ENCODE results near the gene ZNF653. TPM values are rescaled to one million over a fixed set of nuclear protein-coding genes. Genes with fewer than 3 reads are reported as not detected.
A peak's percentile ranks its signal among the peaks of the same experiment; 100 is the strongest.

Gene ZNF653
- total RNA-seq, 1 donor from 2014 or later, result 4.8 TPM

DNA sequence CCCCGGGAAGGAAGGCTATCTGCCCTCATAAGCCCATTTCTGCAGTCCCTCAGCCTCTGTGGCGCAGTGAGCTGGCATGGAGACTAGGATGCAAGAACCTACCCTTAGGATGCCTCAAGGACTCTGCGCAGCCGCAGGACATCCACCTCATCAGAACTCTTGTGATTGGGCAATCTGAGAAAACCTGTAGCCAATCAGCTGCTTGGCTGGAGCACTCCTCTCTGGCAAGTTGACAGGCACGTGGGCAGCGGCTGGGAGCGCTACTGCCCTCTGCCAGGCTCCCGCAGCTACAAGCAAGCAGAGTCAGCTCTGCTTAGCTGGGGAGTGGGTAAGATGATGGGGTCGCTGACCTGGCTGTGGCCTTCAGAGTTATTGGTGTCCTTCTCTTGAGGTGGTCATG is 24.8 kb upstream of the ZNF653 start:
- intact Hi-C loops (cut with DNase I), result no loop called here
- DNase-seq (ENCODE audit: missing footprints) (peak; percentile 76), ATAC-seq (peak; percentile 27)

DNA sequence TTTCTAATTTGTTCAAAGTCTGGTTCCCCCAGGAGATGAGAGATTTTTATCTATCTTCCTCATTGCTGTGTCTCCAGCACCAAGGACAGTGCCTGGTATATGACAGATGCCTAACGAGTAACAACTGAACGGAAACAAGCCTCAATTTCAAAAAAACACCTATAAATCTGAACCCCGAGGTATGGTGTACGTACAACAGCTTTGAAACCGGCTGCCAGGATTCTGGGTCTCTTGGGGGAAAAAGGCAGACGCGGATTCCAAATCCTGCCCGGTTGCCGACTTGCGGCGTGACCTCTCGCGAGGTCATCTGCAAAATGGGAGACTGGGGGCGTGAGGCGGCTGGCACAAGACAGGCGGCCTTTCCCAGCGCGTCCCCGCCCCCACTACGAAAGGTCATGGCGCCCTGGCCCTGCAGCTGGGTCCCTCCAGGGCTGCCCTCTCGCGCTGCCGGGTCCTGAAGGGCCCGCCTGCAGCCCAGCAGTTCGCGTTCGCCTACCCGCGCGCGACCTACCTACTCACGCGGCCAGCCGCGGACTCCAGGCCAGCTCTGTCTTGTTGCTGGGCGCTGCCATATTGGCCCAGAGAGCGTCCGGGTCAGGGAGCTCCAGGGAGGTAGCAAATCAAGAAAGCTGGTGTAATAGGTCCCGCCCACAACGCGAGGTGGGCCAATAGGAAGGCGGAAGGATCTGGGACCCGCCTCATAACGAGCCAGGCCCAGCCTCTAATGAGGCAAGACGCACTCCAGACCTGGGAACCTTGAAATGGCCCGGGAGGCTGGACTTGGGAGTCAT is 23.1 kb upstream of the ZNF653 start, which contains the start of gene ECSIT:
Gene ECSIT (minus strand): TSS at position 584 of the 791 bp plus-strand sequence. CDS start 9,964 bp downstream, outside the sequence.
- intact Hi-C loops (cut with DNase I), result loop anchor here (1.0 kb wide), 1 partner anchor 23 kb away; the partner anchor contains the start of gene ZNF653
- ATAC-seq (peak; percentile 100), DNase-seq (ENCODE audit: missing footprints) (peak; percentile 98)

DNA sequence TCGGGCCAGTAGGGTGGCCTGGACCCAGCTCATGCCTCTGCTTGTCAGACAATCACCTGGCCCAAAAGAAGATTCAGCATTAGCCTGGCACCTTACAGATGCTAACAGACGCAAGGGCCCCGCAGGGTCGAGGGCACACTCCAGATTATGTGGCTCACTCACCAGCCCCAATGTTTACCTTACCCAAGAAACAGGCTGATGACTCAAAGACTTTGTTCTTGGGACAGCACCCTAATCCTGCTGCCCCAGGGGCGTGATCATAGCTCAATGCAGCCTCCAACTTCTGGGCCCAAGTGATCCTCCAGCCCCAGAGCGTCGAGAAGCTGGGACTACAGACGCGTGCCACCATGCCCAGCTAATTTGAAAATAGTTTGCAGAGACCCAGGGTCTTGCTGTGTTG is 13.5 kb upstream of the ZNF653 start:
- DNase-seq (ENCODE audit: missing footprints), result no peak

DNA sequence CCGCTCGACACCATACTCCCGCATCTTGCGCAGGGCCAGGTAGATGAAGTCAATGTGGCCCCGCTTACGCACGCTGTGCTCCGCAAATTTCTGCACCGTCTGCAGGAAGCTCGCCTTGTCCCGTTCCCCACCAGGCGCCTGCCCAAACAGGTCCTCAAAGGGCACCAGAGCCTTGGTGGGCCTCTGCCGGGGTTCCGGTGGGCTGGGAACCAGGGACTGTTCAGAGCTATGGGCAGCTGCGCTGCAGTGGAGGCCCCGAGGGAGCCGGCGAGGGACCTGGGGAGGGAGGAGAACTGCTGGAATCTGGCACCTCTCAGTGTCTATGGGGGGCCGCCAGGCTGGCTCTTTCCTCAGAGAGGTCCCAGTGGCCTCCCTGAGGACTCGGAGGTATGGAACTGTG is 8.3 kb upstream of the ZNF653 start:
- no peak for DNase-seq (ENCODE audit: missing footprints)
- intact Hi-C loops (cut with DNase I), result no loop called here
- ATAC-seq, result no peak

More for the DNA sequence above, 13.5 kb upstream of the ZNF653 start:
- ATAC-seq, result no peak
- intact Hi-C loops (cut with DNase I), result no loop called here

DNA sequence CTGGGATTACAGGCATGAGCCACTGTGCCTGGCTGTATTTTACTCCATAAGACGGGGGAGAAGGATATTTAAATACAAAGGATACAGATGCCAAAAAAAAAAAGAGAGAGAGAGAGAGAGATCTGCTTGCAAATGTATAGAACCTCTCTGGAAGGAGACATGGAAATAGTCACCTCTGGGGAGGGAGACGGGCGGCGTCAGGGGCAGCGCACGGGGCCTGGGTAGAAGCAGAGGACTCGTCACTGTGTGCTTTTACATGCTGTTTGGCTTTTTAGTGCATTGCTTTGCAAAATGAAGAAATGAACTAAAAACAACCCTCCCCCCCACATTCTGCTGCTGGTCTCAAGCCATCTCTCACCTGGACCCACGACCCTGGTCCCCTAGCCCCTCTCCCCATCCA is 4.8 kb upstream of the ZNF653 start:
- no peak for DNase-seq (ENCODE audit: missing footprints)
- intact Hi-C loops (cut with DNase I), result no loop called here
- ATAC-seq, result no peak

DNA sequence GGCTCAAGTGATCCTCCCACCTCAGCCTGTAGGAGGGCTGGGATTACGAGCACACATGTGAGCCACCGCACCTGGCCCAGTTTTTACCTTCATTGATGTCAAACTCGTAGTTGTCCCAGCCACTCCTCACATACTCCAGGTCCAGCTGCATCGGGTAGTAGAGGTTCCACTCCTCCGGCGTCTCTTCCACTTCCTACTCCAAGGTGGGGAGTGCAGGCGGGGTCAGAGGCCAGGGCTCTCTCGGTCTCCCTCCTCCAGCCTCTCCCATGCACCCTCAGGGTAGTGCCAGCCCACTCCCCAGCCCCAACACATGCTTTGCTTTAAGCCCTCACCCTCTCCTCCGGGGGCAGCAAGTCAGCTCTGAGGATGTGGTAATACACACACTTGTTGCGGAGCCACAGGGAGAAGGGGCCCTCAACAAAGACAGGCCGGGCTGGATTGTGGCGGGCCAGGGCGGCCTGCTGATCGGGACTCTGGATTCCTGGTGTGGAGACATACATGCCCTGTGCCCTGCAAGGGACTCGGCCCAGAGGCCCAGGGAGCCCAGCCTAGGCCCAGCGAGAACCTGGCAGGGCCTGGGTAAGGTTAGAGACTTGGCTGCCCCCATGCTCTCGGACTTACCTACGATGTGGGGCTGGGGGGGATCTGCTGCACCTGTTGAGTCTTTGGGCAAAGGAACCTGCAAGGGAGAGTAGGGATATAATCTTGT is 1.9 kb upstream of the ZNF653 start:
- intact Hi-C loops (cut with DNase I), result no loop called here
- ATAC-seq, result no peak

DNA sequence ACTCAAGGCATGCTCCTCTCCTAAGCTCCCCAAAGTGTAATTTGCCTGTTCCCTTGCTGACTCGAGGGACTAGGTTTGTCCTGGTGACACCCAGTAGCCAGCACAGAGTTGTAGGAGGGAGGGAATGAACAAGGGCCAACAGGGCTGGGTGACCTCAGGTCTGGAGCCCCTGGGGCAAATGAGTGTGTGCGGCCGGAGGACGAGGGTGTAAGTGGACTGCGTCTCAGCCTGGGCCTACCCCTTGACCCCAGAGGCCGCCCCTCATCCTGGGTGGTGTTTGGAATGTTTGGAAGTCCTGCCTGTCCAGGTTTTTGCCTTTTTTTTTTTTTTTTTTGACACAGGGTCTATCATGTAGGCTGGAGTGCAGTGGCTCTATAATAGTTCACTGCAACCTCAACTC is 1.3 kb upstream of the ZNF653 start:
- ATAC-seq (no peak), DNase-seq (ENCODE audit: missing footprints) (no peak)
- intact Hi-C loops (cut with DNase I), result no loop called here

More for the DNA sequence above, 1.9 kb upstream of the ZNF653 start:
- DNase-seq (ENCODE audit: missing footprints), result no peak

DNA sequence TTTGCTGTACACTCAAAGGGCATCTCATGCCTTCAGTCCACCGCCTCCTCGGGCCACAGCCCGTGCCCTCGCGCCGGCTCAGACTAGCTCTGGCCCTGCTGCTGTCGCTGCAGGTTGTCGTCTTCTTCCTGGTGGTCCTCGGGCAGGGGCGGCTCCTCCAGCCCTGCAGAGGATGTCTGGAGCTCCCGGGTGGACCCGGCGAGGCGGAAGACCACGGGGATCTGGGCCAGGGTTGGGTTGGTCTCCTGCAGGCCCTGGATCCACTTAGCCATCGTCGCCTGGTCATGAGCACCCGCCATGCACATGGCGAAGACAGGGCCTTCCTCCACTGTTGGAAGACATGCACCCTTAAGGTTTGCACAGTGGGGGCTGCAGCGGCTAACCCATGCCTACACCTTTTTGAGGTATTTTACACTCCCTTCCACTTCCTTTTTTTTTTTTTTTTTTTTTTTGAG is 489 bp upstream of the ZNF653 start:
- intact Hi-C loops (cut with DNase I), result no loop called here
- DNase-seq (ENCODE audit: missing footprints) (peak; percentile 81), ATAC-seq (peak; percentile 9)

DNA sequence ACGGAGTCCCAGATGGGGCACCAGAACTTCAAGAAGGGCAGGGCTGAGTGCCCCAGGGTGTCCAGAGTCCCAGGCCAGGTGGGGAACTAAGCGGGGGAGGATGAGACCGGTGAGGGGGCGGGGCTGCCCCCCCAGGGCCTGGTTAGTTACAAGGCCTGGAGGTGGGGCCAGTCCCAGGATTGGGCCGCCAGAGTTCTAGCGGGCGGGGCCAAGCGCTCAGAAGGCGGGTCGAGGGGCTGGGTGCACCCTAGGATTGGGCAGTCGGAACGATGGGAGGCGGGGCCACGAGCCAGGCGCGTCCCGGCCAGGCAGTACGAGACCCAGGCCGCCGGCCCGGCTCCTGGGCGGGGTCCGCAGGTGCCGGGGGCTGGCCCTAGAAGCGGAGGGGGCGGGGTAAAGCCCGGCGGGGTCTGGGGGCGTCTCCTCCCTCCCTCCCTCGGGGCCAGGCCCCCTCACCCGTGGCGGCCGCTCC is 571 bp downstream of the ZNF653 start:
- peak; percentile 98 for DNase-seq (ENCODE audit: missing footprints)
- peak; percentile 96 for ATAC-seq
- intact Hi-C loops (cut with DNase I), result loop anchor here (1.0 to 2.0 kb wide), 2 partner anchors 24 to 70 kb away; partner anchors contain the start of genes ECSIT, ODAD3 and PRKCSH

DNA sequence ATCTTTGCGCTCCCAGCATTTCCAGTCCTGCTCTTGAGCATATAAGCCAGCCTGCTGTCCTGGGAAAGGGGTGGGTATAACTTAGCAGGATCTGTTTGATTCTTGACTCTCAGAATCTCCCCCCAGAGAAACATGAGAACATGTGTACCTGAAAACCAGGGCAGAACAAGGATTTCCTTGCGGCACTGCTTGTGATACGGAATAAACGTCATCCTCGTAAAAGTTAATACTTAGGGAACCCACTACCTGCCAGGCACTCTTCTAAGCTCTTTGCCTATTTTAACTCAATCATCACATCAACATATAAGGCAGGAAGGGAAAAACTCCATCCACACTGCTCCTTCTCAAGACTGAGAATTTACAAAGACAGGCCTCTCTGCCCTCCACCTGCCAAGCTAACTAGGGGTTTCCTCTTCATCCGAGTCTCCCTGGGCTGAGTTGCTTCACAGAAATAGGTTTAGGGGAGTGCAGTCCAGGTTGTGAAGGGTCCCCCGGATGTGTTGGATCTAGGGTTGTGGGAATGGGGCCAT is 1.1 kb downstream of the ZNF653 start:
- DNase-seq (ENCODE audit: missing footprints) (no peak), ATAC-seq (no peak)
- intact Hi-C loops (cut with DNase I), result loop anchor here (1.0 to 5.0 kb wide), 3 partner anchors 25 to 132 kb away; partner anchors contain the start of genes ECSIT, ODAD3, PRKCSH and SWSAP1

DNA sequence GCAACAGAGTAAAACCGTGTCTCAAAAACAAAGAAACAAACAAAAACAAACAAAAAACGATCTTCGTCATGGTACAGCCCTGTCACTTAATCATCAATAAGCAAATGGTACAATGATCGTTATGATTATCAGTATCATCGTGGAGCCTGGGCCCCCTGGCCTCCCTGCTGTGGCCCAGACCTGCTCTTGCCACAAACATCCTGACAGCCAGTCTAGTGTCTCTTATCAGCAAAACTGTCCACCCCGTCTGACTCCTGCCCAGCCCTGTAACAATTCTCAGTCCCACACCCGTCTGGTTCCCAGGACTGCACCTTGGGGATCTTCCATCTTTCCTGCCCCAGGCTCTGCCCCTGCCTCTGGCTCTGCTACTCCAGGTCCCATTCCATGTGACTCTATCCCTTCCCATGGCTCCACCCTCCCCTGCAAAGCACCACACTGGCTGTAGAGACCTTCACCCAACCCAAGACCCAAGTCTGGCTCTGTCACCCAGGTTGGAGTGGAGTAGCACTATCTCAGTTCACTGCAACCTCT is 5.7 kb downstream of the ZNF653 start:
- intact Hi-C loops (cut with DNase I), result loop anchor here (5.0 kb wide), 2 partner anchors 87 to 128 kb away; partner anchors contain the start of gene SWSAP1
- DNase-seq (ENCODE audit: missing footprints), result peak; percentile 27
- no peak for ATAC-seq

DNA sequence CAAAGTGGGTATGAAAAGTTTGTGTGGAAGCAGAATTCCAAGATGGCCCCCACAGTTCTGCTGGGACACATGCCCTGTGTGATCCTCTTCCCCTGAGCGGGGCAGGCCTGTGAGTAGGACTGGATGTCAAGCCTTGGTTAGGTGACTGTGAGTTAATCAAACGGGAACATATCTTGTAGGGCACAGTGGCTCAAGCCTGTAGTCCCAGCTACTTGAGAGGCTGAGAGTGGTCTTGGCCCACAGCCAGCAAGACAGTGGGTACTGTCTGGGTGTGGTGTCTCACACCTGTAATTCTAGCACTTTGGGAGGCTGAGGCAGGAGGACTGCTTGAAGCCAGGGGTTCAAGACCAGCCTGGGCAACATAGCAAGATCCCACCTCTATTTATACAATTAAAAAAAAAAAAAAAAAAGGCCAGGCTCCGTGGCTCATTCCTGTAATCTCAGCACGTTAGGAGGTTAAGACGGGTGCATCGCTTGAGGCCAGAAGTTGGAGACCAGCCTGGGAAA is 6.4 kb downstream of the ZNF653 start:
- intact Hi-C loops (cut with DNase I), result loop anchor here (5.0 kb wide), 1 partner anchor 88 kb away; no protein-coding TSS in a partner anchor
- ATAC-seq, result no peak

DNA sequence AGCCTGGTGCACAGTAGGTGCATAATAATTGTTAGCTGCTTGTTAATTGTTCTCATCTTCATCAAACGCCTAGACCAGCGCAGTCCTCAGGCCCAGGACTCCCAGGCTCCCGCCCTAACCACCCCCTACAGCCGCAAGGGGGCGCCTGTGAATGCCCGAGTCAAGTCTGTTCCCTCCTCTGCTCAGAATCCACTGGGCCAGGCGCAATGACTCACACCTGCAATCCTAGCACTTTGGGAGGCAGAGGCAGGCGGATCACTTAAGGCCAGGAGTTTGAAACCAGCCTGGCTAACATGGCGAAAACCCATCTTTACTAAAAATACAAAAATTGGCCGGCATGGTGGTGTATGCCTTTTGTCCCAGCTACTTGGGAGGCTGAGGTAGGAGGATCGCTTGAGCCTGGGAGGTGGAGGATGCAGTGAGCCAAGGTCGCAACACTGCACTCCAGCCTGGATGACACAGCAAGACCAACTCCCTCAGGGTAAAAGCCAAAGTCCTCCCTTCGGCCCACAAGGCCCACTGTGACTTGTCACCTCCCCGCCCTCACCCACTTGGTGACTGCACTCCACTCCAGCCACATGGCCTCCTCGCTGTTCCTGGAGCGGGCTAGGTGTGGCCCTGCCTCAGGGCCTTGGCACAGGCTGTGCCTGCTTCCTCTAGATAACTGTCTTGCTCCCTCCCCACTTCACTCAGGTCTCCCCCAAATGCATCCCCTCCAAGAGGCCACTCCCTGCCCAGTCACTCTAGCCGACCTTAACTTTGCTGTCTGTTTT is 9.1 kb downstream of the ZNF653 start:
- intact Hi-C loops (cut with DNase I), result loop anchor here (5.0 kb wide), 1 partner anchor 91 kb away; no protein-coding TSS in a partner anchor
- peak; percentile 77 for DNase-seq (ENCODE audit: missing footprints)
- ATAC-seq, result no peak

More for the DNA sequence above, 6.4 kb downstream of the ZNF653 start:
- no peak for DNase-seq (ENCODE audit: missing footprints)

DNA sequence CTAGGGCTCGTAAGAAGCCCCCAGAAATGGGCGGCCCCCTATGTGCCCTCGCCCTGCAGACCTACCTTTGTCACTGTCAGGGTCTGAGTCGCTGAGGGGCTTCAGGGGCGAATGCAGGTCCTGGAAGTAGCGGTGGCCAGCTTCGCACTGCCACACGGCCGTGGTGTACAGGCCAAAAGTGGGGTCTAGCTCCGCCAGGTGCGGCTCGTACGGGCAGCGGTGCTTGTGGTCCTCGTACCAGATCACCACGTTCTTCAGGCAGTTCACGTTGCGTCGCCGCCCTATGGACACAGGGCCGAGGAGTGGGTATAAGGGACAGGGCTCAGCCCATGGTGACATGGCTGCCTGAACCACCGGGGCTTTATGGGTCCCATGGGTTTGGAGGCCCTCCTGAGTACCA is 9.8 kb downstream of the ZNF653 start:
- ATAC-seq (no peak), DNase-seq (ENCODE audit: missing footprints) (peak; percentile 70)
- intact Hi-C loops (cut with DNase I), result loop anchor here (5.0 kb wide), 1 partner anchor 91 kb away; no protein-coding TSS in a partner anchor

DNA sequence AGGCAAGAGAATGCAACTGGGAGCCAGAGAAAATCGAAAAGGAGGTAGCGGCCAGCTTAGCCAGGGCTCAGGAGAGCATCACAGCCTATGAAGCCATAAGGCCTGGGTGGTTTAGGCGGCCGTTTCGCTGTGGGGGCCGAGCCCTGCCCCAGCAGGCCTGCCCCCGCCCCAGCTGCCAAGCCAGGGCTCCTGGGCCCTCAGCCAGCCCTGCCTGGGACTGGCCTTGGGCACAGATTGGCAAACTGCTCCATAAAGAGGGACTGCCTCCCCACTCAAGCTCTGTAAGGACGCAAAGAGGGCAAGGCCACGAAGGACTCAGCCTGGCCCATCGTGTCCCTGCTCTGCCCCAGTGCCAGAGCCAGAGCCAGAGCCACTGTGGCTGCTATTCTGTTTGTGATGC is 10.2 kb downstream of the ZNF653 start:
- DNase-seq (ENCODE audit: missing footprints) (no peak), ATAC-seq (no peak)

DNA sequence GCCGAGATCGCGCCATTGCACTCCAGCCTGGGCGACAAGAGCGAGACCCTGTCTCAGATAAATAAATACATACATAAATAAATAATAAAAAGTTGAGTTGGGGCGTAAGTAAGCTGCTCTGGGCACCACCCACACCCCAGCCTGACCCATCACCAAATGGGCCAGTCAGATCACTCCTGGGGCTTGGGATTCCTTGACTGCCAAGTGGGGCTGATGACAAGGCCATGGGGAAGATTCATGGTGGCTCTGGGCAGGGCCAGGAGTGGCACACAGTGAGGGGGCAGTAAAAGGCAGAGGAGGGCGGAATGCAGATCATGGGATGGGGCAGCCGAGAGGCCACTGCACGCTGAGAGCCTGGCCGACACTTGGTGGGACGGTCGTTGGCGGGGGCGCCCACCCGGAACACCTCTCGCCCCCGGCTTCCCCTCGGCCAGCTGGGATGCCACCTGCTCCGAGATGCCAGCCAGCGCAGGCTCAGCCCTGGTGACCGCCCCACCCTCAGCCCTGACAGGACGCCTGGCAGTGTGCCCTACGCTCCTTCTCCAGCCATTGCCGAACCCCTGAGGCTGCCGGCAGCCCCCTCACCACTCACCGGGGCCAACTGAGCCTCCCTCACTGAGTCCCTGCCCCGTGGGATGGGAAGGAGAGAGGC is 10.9 kb downstream of the ZNF653 start:
- intact Hi-C loops (cut with DNase I), result loop anchor here (5.0 kb wide), 1 partner anchor 93 kb away; no protein-coding TSS in a partner anchor
- DNase-seq (ENCODE audit: missing footprints) (no peak), ATAC-seq (no peak)

More for the DNA sequence above, 10.2 kb downstream of the ZNF653 start:
- intact Hi-C loops (cut with DNase I), result loop anchor here (5.0 kb wide), 1 partner anchor 92 kb away; no protein-coding TSS in a partner anchor

DNA sequence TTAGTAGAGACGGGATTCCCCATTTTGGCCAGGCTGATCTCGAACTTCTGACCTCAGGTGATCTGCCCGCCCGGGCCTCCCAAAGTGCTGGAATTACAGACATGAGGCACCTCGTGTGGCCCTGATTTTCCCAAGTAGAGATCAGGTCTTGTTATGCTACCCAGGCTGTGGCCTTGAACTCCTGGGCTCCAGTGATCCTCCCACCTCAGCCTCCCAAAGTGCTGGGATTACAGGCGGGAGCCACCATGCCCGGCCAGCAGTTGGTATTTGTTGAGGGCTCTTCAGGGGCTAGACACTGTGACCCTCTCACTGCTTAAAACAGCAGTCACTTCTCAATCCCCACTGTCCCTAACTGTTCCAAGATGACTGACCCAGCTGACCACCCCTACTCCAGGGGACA is 16.3 kb downstream of the ZNF653 start:
- intact Hi-C loops (cut with DNase I), result no loop called here
- ATAC-seq (no peak), DNase-seq (ENCODE audit: missing footprints) (peak; percentile 40)

Data from Right ventricle myocardium inferior (tissue), 1 donor.